Measurements from ENCODE around the gene DNAJB6. TPM values are rescaled to one million over a fixed set of nuclear protein-coding genes. Genes with fewer than 3 reads are reported as not detected.

DNAJB6 gene
- total RNA-seq, 1 experiment from 2014 or later: 82.5 TPM

GRCh38 chr7:157384301-157384700 is 47.5 kb downstream of the DNAJB6 start:
- H2AFZ ChIP-seq (ENCODE audit: low read depth, low read length, poor library complexity, severe bottlenecking): no peak overlapping the region
- TF ChIP-seq FOSL1 (IDR thresholded peaks at IDR 0.05; ENCODE audit: low read depth) (no peak), POLR2AphosphoS5 (IDR thresholded peaks at IDR 0.05; ENCODE audit: low read depth, low read length) (no peak), REST (IDR thresholded peaks at IDR 0.05; ENCODE audit: low read depth) (no peak), SRF (IDR thresholded peaks at IDR 0.05; ENCODE audit: low read depth) (no peak), ATF3 (IDR thresholded peaks at IDR 0.05) (no peak)
- H3K4me1 ChIP-seq (ENCODE audit: control insufficient read depth in 1 of 2, insufficient read depth in 2 of 2, low read length in 2 of 2): peaks cover 0 to 9% of the 10 kb centered on the region in 2 experiments; a peak in 2 of 4 replicates
- no peak overlapping the region for H3K4me3 ChIP-seq (replicated peaks in 1 of 2; ENCODE audit: low read depth in 1 of 2, low read length in 2 of 2)
- DNase-seq (ENCODE audit: low read depth, low spot score) (no peak), ATAC-seq (no peak)
- peaks cover 65% of the 10 kb centered on the region for H3K79me2 ChIP-seq (ENCODE audit: insufficient read depth, low read length)
- ChIA-PET POLR2A (no interaction called here), RAD21 (ENCODE audit: low non-redundant PET in 1 of 2, low total read pairs in 2 of 2, uncharacterized antibody in 2 of 2, unreplicated experiment in 2 of 2) (no interaction called here), CTCF (no interaction called here)
- H4K20me1 ChIP-seq (ENCODE audit: insufficient read depth): no peaks in the 10 kb centered on the region; the same call in 1 of the 2 replicates
- H3K4me2 ChIP-seq (ENCODE audit: low read length): no peak overlapping the region
- intact Hi-C loops (cut with micrococcal nuclease): loop anchor here (10.0 kb wide), 1 partner anchor 410 kb away; no protein-coding TSS in a partner anchor
- H3K9ac ChIP-seq (ENCODE audit: low read length): no peak overlapping the region
- H3K27me3 ChIP-seq (ENCODE audit: insufficient read depth, low read length): no peaks in the 10 kb centered on the region
- H3K9me2 ChIP-seq (ENCODE audit: insufficient read depth): no peaks in the 10 kb centered on the region
- BruUV-seq (replicated peaks): no TSS peak
- no peak overlapping the region for H3K27ac ChIP-seq (ENCODE audit: low read depth, low read length)
- H3K9me3 ChIP-seq (ENCODE audit: control insufficient read depth in 1 of 2, insufficient read depth in 1 of 2, low read depth in 1 of 2, low read length in 2 of 2): no peaks in the 10 kb centered on the region
- peaks cover 8 to 20% of the 10 kb centered on the region in 2 experiments; a peak in 2 of 4 replicates for H3K36me3 ChIP-seq (ENCODE audit: control insufficient read depth in 1 of 2, insufficient read depth in 2 of 2, low read length in 2 of 2)
